Neural progenitor cell (in vitro differentiated cells): Measurements from ENCODE around the gene HMX1.

Experiments used
- CTCF ChIP-seq: fragments of 200-600 bp; sonication (generic); IDR thresholded peaks from 2 replicates; pipeline ENCODE4 v1.5.1; 2017; ENCODE audit warnings: antibody characterized with exemption, mild to moderate bottlenecking
- EZH2 ChIP-seq: fragments of 200-600 bp; sonication (generic); IDR thresholded peaks from 2 replicates; pipeline ENCODE4 v1.6.1; 2017; ENCODE audit warnings: antibody characterized with exemption, mild to moderate bottlenecking, moderate library complexity
- EZH2phosphoT487 ChIP-seq: fragments of 200-600 bp; sonication (generic); IDR thresholded peaks from 2 replicates; pipeline ENCODE4 v1.6.1; 2017; ENCODE audit warnings: antibody characterized with exemption

GRCh38 chr4:8834681-8835220 is 36.9 kb downstream of the HMX1 start:
- TF ChIP-seq CTCF (no peak), EZH2phosphoT487 (no peak), EZH2 (no peak)
